ENCODE measurements around the gene MRPL24. TPM values are rescaled to one million over a fixed set of nuclear protein-coding genes. Genes with fewer than 3 reads are reported as not detected.

MRPL24 gene
- total and polyA plus RNA-seq, 2 of the 13 experiments (the other 11 are each of a cell fraction or from before 2014, with no cell fraction given), result 38.1 to 42.9 TPM

- TF ChIP-seq, protein P1, sequence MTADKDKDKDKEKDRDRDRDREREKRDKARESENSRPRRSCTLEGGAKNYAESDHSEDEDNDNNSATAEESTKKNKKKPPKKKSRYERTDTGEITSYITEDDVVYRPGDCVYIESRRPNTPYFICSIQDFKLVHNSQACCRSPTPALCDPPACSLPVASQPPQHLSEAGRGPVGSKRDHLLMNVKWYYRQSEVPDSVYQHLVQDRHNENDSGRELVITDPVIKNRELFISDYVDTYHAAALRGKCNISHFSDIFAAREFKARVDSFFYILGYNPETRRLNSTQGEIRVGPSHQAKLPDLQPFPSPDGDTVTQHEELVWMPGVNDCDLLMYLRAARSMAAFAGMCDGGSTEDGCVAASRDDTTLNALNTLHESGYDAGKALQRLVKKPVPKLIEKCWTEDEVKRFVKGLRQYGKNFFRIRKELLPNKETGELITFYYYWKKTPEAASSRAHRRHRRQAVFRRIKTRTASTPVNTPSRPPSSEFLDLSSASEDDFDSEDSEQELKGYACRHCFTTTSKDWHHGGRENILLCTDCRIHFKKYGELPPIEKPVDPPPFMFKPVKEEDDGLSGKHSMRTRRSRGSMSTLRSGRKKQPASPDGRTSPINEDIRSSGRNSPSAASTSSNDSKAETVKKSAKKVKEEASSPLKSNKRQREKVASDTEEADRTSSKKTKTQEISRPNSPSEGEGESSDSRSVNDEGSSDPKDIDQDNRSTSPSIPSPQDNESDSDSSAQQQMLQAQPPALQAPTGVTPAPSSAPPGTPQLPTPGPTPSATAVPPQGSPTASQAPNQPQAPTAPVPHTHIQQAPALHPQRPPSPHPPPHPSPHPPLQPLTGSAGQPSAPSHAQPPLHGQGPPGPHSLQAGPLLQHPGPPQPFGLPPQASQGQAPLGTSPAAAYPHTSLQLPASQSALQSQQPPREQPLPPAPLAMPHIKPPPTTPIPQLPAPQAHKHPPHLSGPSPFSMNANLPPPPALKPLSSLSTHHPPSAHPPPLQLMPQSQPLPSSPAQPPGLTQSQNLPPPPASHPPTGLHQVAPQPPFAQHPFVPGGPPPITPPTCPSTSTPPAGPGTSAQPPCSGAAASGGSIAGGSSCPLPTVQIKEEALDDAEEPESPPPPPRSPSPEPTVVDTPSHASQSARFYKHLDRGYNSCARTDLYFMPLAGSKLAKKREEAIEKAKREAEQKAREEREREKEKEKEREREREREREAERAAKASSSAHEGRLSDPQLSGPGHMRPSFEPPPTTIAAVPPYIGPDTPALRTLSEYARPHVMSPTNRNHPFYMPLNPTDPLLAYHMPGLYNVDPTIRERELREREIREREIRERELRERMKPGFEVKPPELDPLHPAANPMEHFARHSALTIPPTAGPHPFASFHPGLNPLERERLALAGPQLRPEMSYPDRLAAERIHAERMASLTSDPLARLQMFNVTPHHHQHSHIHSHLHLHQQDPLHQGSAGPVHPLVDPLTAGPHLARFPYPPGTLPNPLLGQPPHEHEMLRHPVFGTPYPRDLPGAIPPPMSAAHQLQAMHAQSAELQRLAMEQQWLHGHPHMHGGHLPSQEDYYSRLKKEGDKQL (CRISPR knock-in tag; IDR thresholded peaks at IDR 0.05; ENCODE audit: low read depth), result 0 out of 2 replicates have a peak, but pooled peaks have one; percentile 27
- TF ChIP-seq ZNF766 (CRISPR knock-in tag; IDR thresholded peaks at IDR 0.05; ENCODE audit: borderline replicate concordance) (no peak), ZNF782 (CRISPR knock-in tag; IDR thresholded peaks at IDR 0.05; ENCODE audit: borderline replicate concordance) (no peak), ZBTB7A (CRISPR knock-in tag; IDR thresholded peaks at IDR 0.05) (no peak; the same call in 1 of the 2 replicates), SIN3A (IDR thresholded peaks at IDR 0.05; ENCODE audit: borderline replicate concordance, low read depth, low read length) (peak; percentile 65; the same call in 1 of the 2 replicates), CSRNP2 (CRISPR knock-in tag; conservative IDR thresholded peaks at IDR 0.05; ENCODE audit: low read depth) (0 out of 2 replicates have a peak, but pooled peaks have one; percentile 79), ZNF468 (CRISPR knock-in tag; IDR thresholded peaks at IDR 0.05) (no peak), ZNF3 (CRISPR knock-in tag; IDR thresholded peaks at IDR 0.05) (no peak; the same call in 1 of the 2 replicates), ZNF143 (CRISPR knock-in tag; IDR thresholded peaks at IDR 0.05) (peak; percentile 83), MXI1 (IDR thresholded peaks at IDR 0.05; ENCODE audit: borderline replicate concordance, low read depth, low read length) (peak; percentile 92; the same call in 2 of the 3 replicates), CCDC6 (CRISPR knock-in tag; IDR thresholded peaks at IDR 0.05) (peak; percentile 57), ZBTB20 (CRISPR knock-in tag; IDR thresholded peaks at IDR 0.05; ENCODE audit: borderline replicate concordance, low read depth) (no peak), ZNF331 (CRISPR knock-in tag; IDR thresholded peaks at IDR 0.05) (peak; percentile 71), ONECUT2 (CRISPR knock-in tag; IDR thresholded peaks at IDR 0.05) (no peak; the same call in 1 of the 2 replicates), NFYB (CRISPR knock-in tag; IDR thresholded peaks at IDR 0.05) (peak; percentile 83), ARID4A (CRISPR knock-in tag; IDR thresholded peaks at IDR 0.05; ENCODE audit: borderline replicate concordance) (peak; percentile 87), KLF11 (CRISPR knock-in tag; IDR thresholded peaks at IDR 0.05) (no peak)
- TF ChIP-seq, protein P2, sequence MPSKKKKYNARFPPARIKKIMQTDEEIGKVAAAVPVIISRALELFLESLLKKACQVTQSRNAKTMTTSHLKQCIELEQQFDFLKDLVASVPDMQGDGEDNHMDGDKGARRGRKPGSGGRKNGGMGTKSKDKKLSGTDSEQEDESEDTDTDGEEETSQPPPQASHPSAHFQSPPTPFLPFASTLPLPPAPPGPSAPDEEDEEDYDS (CRISPR knock-in tag; IDR thresholded peaks at IDR 0.05), result peak; percentile 67; the same call in 1 of the 2 replicates
These were observed 11.0 kb upstream of the MRPL24 start (continued) for GRCh38 chr1:156751757-156752481.

All from HepG2 (cell line).